HG03095 (cell line): ENCODE measurements around the gene RHEBL1.
A peak's percentile ranks its signal among the peaks of the same experiment; 100 is the strongest.

Source experiments
- ATAC-seq: cut with Tn5 transposase; IDR thresholded peaks from one replicate; pipeline ENCODE4 v1.9.1; 2021; ENCODE audit warnings: moderate library complexity; ENCODE audit not compliant: unreplicated experiment

The RHEBL1 gene

DNA sequence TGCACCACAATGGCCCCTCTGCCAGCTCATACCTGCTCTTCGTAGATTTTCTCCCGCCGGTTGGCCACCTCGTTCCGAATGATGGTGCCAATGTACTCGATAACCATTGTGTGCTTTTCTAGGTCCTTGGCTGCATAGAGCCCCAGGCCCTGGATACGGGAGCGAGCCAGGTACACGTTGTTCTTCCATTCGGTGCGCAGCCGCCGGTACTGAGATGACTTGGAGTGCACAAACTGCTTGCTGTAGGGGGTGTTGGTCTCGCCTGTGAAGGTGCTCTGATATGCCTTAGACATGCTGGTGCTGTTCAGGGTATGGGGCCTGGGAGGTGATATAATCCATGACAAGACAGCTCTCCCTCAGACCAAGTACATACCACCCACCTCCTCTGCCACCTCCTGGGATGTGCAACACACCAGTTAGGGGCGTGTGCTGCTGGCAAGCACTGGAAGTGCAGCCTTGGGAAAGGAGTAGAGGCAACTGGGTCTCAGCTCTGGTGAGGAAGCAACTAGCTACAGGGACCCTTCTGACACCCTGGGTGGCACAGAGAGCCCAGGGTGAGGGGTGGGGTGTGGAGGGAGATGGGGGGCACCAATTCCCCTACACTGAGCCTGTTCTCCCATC is 47.1 kb downstream of the RHEBL1 start:
- no peak for ATAC-seq

DNA sequence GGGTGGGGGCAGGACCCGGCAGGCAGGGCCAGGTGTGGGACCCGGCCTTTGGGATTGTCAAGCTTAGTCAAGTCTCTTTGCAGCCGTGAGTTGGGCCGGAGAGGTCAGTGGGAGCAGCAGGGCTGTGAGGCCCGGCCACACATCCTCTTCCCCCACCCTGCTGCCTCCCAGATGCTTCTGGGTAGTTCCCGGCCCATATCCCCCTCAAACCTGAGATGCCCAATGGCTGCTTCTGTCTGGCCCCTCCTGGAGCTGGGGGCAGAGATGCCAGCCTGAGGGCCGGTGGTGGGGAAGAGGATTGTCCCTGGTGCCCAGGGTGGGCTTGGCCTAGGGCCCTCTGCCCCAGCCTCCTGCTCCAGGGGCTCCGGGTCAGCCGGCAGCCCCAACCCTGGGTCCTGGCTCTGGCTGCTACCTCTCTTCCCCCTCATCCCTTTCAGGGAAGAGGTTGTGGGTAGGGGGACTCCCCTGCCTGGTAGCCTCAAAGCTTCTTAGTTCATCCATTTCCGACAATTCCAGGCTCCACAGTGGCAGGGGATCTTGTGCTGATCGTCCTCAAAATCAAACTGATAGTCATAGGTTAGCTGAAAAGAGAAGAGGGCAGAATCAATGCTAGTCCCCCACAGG is 48.4 kb downstream of the RHEBL1 start:
- no peak for ATAC-seq

DNA sequence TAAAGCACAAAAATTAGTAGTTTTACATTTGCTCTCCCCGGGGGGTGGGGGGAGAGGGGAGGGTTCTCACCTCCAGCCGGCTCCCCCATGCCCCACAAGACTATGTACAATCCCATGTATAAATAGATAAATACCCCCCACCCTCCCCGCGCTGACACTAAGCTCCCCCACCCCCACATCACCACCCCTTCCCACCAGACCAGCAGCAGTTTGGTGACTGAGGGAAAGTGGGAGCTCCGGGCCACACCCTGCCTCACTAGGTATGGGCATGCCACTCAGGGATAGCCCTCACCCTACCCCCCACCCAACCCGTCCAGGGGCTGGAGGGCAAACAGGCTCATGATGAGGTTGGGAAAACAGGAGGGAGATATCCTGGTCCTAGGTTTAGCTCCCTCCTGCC is 49.3 kb downstream of the RHEBL1 start:
- ATAC-seq, result no peak

DNA sequence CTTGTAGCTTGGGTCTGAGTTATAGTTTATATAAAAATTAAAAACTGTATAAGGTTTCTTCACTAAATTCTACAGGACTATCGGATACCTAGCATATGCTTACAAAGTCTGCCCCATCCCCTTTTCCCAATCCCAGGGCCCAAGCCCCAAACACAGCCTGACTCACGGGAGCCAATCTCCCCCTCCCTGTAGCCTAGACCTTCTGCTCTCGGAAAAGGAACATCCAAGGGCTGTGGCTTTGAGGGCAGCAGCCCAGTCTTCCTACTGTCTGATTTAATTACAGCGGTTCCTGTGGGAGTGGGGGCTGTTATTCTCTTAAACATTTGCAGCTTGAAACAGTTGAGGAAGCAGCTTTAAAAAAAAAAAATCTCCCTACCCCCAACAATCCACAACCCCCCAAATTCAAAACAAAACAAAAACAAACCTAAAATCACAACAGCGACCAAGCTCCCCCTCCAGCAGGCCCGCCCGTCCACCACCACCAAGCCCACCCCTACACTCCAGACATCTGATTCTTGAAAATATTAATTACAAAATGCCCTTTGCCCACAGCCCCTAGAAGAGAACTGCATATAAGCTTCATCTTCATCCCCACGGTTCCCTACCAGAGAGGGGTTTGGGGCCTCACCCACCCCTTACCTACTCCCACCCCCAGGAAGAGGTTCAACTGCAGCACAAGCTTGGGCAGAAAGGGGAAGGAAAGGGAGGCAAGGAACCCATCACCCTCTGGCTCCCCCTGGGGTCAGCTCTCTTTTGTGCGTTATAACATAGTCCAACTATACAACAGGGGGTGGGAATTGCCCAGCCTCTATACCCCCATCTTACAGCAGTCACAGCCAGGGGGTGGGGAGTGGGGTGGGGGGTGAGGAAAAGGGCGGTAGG is 50.1 kb downstream of the RHEBL1 start:
- no peak for ATAC-seq

DNA sequence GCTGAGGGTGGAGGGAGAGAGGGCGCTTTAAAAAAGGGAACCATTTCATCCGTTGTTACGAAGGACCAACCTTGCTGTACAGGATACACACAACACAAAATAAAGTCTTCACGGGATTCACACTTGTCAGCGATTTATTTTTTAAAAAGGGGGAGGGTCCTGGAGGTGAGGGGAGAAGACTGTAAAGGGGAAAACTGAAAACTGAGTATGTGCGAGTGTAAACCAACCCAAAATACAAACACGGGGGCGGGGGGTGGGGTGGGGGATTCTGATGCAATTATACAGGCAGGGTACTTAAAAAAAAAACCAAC is 50.7 kb downstream of the RHEBL1 start:
- peak; percentile 10 for ATAC-seq

DNA sequence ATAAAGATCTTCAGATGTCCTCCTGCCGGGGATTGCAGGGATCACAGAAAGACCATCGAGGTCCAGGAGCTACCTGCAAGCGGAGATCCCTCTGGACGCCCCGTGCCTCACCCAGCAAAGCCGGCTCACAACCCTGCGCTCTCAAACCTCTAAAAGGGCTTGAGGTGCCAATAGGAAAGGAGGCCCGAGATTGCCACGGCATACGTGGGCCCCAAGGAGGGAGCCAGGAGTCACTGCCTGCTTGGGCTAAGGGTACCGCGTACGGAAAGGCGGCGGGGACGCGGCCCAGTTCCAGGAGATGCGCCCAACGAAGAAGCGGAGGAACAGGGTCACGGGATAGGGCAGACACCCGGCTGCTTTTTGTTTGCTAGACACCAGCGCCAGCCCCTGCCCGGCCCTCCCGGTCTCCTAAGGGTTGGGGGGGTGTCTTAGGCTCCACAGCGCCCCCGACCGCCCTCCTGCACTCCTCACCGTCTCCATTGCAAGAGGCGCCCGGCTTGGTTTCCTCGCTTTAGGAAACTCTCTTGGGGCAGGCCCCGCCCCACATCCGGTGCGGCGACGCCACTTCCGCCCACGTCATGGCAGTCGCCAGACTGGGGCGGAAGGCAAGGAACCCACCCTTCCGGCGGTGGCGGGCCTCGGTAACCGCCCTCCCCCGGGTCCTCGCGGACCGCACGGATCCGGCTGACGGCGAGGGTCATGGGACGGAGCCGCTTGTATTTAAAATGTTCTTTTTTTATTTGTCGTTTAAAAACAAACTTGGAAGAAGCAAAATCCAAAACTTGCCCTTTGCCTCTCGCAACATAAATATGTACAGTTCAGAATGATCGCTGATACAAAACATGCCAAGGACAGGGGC is 51.3 kb downstream of the RHEBL1 start, which contains the start of gene PRKAG1:
PRKAG1 (minus strand) TSS at position 516 of the 859 bp plus-strand sequence; CDS start at position 480, 36 bp downstream.
- ATAC-seq, result peak; percentile 77

DNA sequence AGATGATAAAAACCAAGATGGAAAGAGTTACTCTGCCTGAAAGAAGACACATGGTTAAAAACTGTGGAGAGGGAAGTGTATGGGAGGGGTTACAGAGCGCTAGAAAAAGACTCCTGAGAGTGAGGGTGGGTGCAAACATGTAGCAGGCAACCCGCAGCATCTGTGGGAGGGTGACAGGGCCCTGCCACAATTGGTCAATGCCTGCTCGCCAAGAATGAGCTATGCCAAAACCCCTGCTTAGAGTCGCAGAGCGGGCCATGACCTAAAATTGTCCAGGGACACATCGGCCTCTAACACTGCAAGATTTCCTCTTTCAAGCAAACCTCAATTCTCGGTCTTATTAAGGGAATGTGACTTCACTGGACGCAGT is 51.9 kb downstream of the RHEBL1 start:
- ATAC-seq, result peak; percentile 11

DNA sequence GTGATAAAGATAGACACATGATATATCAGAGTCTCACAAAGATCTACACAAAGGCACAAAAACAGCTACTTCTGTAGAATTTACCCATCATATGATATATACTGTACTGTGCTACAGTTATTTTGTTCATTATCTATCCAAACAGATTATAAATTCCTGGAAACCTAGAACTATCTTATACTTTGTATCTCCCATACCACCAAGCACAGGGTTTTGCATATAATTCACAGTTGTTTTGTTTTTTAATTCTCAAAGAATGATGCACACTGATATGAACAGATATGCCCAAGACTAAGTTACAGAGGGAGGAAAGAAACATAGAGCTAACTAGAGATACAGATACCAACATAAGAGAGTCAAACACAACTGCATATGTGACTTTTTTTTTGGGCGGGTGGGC is 54.6 kb downstream of the RHEBL1 start:
- ATAC-seq, result no peak
